HL-60 (cell line): ENCODE data around the gene GDPD5.

ENCODE experiments used
- GABPA ChIP-seq: IDR thresholded peaks from 2 replicates; pipeline ENCODE4 v1.6.1; 2012; ENCODE audit warnings: low read depth
- POLR2AphosphoS5 ChIP-seq: IDR thresholded peaks from 2 replicates; pipeline ENCODE4 v1.6.1; 2012; ENCODE audit warnings: low read depth
- SPI1 ChIP-seq: IDR thresholded peaks from 2 replicates; pipeline ENCODE4 v1.6.1; 2012; ENCODE audit warnings: low read depth, mild to moderate bottlenecking, borderline replicate concordance
- TF ChIP-seq, protein P1 (sequence below): IDR thresholded peaks from one replicate; pipeline ENCODE4 v1.5.1; 2011; ENCODE audit warnings: low read length, control low read depth, inconsistent platforms; ENCODE audit not compliant: insufficient read depth
- TF ChIP-seq, protein P2 (sequence below): IDR thresholded peaks from 2 replicates; pipeline ENCODE4 v1.6.1; 2012; ENCODE audit warnings: low read depth; ENCODE audit not compliant: insufficient replicate concordance

DNA sequence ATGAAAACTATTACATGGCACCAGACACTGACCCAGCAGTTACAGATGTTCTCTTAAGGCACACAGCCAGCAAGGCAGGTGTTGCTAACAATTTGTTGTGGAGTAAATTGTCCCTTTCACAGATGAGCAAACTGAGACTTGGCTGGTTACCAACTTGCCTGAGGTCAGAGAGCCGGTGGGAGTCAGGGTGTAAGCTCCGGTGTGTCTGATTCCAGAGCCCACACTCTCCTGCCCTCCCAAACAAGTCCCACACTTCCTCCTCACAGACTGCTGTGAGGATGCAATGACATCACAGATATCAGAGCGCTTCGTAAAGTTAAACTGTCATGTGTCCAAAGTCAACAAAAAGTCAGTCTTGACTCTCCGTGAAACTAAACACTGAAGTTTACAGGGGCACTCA lies 12.5 kb downstream of the GDPD5 start:
- TF ChIP-seq, protein P1, sequence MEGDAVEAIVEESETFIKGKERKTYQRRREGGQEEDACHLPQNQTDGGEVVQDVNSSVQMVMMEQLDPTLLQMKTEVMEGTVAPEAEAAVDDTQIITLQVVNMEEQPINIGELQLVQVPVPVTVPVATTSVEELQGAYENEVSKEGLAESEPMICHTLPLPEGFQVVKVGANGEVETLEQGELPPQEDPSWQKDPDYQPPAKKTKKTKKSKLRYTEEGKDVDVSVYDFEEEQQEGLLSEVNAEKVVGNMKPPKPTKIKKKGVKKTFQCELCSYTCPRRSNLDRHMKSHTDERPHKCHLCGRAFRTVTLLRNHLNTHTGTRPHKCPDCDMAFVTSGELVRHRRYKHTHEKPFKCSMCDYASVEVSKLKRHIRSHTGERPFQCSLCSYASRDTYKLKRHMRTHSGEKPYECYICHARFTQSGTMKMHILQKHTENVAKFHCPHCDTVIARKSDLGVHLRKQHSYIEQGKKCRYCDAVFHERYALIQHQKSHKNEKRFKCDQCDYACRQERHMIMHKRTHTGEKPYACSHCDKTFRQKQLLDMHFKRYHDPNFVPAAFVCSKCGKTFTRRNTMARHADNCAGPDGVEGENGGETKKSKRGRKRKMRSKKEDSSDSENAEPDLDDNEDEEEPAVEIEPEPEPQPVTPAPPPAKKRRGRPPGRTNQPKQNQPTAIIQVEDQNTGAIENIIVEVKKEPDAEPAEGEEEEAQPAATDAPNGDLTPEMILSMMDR, result no peak
- no peak for TF ChIP-seq POLR2AphosphoS5
- no peak for TF ChIP-seq SPI1
- TF ChIP-seq, protein P2, sequence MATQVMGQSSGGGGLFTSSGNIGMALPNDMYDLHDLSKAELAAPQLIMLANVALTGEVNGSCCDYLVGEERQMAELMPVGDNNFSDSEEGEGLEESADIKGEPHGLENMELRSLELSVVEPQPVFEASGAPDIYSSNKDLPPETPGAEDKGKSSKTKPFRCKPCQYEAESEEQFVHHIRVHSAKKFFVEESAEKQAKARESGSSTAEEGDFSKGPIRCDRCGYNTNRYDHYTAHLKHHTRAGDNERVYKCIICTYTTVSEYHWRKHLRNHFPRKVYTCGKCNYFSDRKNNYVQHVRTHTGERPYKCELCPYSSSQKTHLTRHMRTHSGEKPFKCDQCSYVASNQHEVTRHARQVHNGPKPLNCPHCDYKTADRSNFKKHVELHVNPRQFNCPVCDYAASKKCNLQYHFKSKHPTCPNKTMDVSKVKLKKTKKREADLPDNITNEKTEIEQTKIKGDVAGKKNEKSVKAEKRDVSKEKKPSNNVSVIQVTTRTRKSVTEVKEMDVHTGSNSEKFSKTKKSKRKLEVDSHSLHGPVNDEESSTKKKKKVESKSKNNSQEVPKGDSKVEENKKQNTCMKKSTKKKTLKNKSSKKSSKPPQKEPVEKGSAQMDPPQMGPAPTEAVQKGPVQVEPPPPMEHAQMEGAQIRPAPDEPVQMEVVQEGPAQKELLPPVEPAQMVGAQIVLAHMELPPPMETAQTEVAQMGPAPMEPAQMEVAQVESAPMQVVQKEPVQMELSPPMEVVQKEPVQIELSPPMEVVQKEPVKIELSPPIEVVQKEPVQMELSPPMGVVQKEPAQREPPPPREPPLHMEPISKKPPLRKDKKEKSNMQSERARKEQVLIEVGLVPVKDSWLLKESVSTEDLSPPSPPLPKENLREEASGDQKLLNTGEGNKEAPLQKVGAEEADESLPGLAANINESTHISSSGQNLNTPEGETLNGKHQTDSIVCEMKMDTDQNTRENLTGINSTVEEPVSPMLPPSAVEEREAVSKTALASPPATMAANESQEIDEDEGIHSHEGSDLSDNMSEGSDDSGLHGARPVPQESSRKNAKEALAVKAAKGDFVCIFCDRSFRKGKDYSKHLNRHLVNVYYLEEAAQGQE, result no peak
- no peak for TF ChIP-seq GABPA
